GM03348 (cell line): ENCODE results near the gene LNP1.
A peak's percentile ranks its signal among the peaks of the same experiment; 100 is the strongest.

Source experiments
- DNase-seq: peaks from one replicate; pipeline ENCODE4 v3.0.0; 2012; ENCODE audit warnings: low spot score

Gene LNP1

GRCh38 chr3:100399341-100400071 is 1.8 kb upstream of the LNP1 start:
- DNase-seq: no peak

DNA sequence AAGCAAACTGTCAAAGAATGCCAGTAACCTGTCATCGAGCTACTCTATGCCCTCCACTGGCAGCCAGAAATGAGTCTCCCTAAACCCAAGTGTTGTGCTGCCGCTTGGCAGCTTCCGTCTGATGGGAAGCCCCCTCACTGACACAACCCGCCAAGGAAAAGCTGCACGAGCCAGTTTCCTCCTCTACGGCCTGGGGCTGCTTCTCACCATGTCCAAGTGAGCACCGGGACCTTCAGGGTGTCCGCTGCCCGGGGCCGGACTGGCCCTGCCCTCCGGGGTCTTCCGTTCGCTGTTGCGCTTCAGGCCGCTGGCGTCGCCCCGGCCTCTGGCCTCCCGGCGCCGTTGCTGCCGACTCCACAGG is 940 bp upstream of the LNP1 start:
- peak; percentile 36 for DNase-seq

- DNase-seq: peak; percentile 34
Observed at GRCh38 chr3:100401674-100402041, 319 bp downstream of the LNP1 start.

DNA sequence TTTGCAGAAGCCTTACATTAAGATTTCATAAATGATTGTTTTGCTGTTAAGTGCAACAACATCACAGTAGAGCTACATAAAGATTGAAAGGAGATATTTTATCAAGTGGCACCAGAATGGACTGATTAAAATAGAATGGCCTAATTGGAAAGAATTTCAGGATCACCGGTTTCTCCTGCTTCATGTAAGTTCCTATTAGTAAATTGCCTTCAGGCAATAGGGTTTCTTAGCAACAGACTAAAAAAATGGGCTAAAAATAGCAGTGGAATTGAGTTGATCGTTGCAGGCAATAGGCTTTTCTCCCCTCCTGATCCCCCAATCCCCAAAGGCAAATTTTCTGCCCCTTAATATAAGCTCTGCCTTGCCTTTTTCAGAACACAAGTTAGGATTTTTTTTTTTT is 917 bp downstream of the LNP1 start:
- peak; percentile 24 for DNase-seq

- DNase-seq: no peak
Observed at GRCh38 chr3:100402891-100403290, 1.6 kb downstream of the LNP1 start.

DNA sequence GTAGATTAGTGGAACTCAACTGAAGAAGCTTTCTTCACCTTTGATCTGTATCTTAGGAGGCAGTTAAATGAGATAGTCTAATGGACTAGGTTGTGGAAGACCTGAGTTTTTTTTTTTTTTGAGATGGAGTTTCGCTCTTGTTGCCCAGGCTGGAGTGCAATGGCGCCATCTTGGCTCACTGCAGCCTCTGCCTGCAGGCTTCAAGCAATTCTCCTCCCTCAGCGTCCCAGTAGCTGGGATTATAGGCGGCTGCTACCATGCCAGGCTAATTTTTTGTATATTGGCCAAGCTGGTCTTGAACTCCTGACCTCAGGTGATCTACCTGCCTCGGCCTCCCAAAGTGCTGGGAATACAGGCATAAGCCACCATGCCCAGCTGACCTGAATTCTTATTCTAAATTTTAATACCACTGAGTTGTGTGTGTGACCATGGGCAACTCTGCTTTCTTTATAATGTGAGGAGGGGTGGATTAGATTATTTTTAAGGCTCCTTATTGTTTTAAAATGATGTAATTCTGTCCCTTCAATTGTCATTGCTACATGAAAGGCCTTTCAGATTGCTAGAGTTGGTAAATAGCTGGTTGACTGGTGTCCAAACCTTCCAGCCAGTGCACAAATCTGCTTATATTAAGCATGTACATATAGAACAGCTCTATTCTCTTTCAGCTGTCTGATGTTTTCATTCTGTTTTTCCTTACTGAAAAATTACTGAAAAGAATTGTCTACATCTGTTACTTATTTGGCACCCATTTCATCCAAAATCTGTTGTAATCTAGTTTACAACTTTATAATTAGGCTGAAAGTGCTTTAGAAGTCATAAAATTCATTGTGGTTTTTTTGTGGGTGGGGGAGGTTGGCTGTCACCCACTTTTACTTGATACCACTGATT is 2.3 kb downstream of the LNP1 start:
- no peak for DNase-seq

- no peak for DNase-seq
Observed at GRCh38 chr3:100404250-100404548, 2.9 kb downstream of the LNP1 start.

DNA sequence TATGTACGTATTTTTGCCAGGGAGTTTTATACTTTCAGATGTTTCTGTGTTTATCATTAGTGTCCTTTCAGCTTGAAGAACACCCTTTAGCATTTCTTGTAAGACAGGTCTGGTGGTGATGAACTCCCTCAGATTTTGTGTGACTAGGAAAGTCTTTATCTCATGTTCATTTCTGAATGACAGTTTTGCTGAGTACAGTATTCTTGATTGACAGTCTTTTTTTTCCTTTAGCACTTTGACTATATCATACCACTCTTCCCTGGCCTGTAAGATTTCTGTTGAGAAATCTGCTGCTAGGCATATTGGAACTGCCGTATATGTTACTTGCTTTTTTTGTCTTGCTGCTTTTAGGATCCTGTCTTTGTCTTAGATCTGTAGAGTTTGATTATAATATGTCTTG is 5.8 kb downstream of the LNP1 start:
- DNase-seq: no peak

DNA sequence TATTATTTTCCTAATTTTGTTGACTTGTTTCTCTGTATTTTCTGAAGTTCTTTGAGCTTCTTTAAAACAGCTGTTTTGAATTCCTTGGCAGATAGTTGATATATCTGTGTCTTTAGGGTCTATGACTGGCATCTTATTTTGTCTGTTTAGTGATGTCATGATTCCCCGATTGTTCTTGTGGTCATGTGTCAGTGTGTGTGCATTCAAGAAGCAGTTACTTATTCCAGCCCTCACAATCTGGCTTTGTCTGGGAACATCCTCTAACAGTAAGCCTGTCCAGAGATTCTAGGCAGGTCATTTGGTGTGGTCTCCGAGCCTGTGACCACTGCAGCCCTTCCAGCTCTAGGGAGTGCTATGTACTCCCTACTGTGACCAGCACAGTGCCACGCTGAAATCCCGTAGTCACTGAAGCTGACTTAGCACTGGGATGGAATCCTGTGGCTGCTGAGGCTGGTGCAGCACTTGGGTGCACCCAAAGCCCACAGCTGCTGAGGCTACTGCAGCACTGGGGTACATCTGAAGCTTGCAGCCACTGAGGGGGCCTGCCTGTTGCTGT is 6.7 kb downstream of the LNP1 start:
- DNase-seq: no peak

DNA sequence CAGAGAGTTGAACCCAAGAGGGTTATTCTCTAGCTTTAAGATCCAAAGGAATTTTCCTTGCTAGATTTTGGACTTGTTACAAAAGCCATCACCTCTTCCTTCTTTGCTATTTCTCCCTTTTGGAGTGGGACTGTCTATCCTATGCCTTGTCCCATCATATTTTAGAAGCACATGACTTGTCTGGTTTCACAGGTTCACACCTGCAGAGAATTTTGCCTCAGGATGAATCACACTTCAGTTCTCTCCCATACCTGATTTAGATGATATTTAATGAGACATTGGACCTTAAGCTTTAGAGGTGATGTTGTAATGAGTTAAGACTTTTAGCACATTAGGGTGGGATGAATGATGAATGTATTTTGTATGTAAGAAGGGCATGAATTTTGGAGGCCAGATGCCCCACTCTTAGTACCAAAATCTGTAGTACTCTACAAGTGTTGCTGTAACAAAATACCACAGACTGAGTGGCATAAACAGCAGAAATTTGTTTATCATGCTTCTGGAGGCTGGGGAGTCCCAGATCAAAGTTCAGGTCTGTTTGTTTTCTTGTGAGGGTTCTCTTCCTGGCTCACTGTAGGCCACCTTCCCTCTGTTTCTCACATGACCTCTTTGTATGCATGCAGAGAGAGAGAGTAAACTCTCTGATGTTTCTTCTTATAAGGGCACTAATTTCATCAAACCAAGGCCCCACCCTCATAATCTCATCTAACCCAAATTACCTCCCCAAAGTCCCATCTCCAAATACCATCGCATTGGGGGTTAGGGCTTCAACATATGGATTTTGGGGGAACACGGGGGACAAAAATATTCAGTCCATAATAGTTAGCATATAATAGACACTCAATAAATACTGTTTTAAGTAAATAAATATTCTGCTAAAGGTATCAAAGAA is 10.0 kb downstream of the LNP1 start:
- DNase-seq: no peak

GRCh38 chr3:100412912-100413590 is 11.7 kb downstream of the LNP1 start:
- no peak for DNase-seq

DNA sequence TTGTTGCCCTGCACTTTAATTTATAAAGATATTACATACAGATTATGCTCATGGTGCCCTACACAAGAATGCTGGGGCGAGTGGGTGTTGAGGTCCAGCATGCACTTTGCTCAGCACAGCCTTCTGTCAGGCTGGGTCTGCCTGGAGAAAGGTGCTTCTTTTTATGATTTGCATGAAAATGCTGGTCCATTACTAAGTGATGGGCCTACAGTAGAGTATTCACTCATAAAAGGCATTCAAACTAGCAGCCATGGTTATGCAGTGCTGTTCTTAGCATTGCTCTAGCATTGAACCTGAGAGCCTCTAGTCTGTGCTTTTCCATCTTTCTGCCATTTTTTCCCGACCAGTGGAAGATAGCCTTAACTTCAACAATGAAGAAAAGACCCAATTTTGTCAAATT is 12.3 kb downstream of the LNP1 start:
- DNase-seq: no peak

GRCh38 chr3:100416176-100416575 is 14.8 kb downstream of the LNP1 start:
- DNase-seq: no peak

- DNase-seq: no peak
Observed at GRCh38 chr3:100416863-100417262, 15.5 kb downstream of the LNP1 start.

- no peak for DNase-seq
Observed at GRCh38 chr3:100419406-100419805, 18.1 kb downstream of the LNP1 start.

- no peak for DNase-seq
Observed at GRCh38 chr3:100420885-100421284, 19.5 kb downstream of the LNP1 start.

DNA sequence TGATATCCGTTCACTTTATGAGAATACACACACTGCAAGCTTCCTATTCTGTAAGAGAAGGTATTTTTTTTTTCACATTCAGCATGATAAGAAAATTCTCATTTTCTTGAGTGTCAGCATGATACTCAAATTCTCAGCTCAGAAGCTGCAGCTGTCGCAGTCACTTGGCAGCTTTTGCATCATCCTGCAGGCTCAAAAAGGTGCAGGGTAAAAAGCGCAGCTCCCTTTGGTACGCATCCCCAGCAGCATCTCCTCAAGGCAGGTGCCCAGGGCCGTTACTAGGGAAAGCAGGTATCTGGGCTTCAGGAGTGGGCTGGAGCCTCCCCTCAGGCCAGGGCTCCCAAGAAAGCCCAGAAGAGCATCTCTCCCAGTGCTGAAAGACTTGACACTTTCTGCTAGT is 22.3 kb downstream of the LNP1 start:
- no peak for DNase-seq

GRCh38 chr3:100424261-100424660 is 22.9 kb downstream of the LNP1 start:
- DNase-seq: no peak

DNA sequence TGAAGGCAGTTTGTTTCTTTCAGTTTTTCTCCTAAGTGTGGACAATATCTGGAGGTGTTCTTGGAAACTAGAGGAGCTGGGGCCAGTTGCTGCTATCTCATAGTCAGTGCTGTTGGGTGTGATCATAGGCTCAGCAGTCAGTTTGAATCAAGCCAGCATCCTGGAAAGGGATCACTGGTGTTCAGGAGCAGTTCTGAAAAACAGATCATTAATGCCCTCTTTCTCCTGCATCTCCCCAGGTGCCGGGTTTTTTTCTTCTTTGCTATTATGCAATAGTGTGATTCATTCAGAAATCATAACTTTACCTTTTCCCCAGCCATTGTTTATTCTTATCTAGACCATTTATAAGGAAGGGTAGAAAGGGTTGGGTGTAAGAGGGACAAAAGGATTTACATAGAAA is 24.0 kb downstream of the LNP1 start:
- no peak for DNase-seq

- no peak for DNase-seq
Observed at GRCh38 chr3:100426067-100426682, 24.8 kb downstream of the LNP1 start.

DNA sequence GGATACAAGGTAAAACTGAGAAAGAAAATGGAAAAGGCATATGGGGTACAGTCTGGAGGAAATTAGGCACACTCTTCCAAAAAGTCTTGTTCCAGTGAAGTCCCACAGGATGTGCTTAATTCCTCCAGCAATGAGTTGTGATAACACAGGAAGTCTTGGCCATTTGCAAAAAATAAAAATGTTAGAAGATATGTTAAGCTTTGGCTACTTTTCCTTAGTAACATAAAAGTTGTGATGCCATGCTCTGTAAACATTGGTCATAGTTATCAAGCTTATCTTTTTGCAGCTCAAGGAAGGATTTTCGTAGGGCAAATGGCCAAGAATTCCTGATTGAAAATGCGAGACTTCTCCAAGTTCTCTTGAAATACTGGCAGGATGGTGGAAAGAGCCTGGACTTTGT is 26.4 kb downstream of the LNP1 start:
- no peak for DNase-seq
